GM18505 (cell line): ENCODE results near the gene C20orf96.
A peak's percentile ranks its signal among the peaks of the same experiment; 100 is the strongest.

Experiments
- ATAC-seq: cut with Tn5 transposase; IDR thresholded peaks from one replicate; pipeline ENCODE4 v1.9.1; 2021; ENCODE audit not compliant: unreplicated experiment
- POLR2A ChIP-seq: IDR thresholded peaks from 4 replicates; pipeline ENCODE4 v1.6.1; 2011; ENCODE audit warnings: borderline replicate concordance; ENCODE audit not compliant: insufficient read depth, insufficient read length; ENCODE audit errors: extremely low read depth

The C20orf96 gene

GRCh38 chr20:325045-325888 lies 34.7 kb upstream of the C20orf96 start, which contains the start of gene SOX12:
Gene SOX12 (plus strand): TSS chr20:325552. CDS start chr20:325925, 373 bp downstream.
- TF ChIP-seq POLR2A, result peak; percentile 79
- peak; percentile 71 for ATAC-seq

DNA sequence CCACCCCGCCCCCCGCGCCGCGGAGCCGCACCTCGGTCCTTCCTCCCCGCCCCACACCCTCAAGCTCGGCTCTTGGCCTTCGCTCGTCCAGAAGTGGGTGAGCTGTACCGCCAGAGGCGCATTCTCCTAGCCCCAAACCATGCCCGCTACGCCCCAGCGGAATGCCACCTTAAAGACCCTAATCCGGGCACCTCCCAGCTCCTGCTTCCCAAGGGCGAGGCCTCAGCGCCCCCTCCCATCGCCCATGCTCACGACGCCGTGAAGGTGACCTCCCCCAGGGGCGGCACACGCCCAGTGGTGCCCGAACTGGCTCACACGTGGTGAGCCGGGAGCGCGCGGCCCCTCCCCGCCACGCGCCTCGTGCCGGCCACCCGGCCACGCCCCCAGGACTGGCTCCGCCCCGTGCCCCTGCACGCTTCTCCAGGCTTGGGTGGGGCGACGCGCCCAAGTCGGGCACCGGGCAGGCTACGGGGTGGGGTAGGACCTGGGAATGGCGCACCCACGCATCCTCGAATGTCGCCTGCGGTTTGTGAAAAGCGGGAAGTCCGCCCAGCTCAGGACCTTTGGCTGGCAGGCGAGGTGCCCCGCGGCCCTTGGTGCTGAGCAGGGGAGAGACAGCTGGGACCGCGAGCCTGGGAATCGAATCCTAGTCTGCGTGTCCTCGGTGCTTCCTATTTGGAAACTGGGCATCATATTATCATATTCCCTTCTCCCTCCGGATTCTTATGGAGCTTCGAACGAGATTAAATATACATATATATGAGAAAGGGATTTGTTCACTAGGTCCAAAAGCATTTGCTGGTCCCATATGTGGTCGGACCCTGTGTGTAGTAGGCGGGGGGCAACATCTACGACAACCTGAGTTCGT lies 33.9 kb upstream of the C20orf96 start:
- peak; percentile 55 for TF ChIP-seq POLR2A
- ATAC-seq, result peak; percentile 37

- no peak for TF ChIP-seq POLR2A
- ATAC-seq, result no peak
These were observed 25.9 kb upstream of the C20orf96 start for GRCh38 chr20:316316-317068.

DNA sequence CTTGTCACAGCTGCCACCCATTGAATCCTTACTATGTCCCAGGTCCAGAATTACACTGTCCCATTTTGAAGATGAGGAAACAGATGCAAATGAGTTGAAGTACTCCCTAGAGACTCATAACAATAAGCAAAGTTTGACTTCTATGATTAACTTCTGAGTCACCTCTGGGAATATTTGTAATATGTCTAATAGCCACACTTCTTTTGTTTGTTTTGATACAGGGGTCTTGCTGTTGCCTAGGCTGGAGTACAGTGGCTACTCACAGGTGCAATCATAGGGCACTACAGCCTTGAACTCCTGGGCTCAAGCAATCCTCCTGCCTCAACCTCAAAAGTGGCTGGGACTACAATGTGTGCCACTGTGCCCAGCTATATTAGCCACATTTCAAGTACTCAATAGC lies 23.4 kb upstream of the C20orf96 start:
- no peak for ATAC-seq
- no peak for TF ChIP-seq POLR2A

DNA sequence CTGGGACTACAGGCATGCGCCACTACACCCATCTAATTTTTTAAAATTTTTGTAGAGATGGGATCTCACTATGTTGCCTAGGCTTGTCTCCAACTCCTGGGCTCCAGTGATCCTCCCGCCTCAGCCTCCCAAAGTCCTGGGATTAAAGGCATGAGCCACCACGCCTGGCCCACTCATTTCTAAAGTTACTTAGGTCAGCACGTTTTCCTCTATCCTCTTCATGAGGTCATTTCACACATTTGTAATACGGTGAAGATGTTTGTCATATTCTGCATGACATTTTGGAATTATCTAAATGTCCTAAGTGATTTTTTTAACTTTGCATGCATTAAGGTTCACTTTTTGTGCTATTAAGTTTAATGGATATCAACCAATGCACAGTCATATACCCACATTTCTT lies 22.9 kb upstream of the C20orf96 start:
- ATAC-seq, result no peak
- no peak for TF ChIP-seq POLR2A

GRCh38 chr20:312866-313265 lies 22.3 kb upstream of the C20orf96 start:
- ATAC-seq, result no peak
- no peak for TF ChIP-seq POLR2A

DNA sequence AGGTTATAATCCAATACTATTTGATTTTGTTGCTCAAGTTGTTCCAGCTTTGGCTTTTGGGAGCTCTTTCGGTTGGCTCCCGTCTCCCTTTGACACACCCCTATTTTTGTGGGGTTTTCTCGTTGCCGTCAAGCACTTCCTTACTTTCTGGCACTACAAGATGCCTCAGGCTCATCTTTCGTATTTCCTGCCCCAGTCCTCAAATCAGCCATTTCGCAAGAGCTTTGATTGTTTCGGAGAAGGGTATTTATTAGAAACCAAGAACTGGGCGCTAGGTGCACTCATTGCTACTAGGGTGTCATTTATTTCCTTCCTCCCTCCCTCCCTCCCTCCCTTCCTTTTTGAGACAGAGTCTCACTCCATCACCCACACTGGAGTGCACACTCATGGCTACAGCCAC lies 21.5 kb upstream of the C20orf96 start:
- no peak for ATAC-seq
- no peak for TF ChIP-seq POLR2A

- no peak for ATAC-seq
- TF ChIP-seq POLR2A, result no peak
These were observed 21.1 kb upstream of the C20orf96 start for GRCh38 chr20:311609-312008.

- TF ChIP-seq POLR2A, result no peak
- no peak for ATAC-seq
These were observed 20.1 kb upstream of the C20orf96 start for GRCh38 chr20:310645-311044.

DNA sequence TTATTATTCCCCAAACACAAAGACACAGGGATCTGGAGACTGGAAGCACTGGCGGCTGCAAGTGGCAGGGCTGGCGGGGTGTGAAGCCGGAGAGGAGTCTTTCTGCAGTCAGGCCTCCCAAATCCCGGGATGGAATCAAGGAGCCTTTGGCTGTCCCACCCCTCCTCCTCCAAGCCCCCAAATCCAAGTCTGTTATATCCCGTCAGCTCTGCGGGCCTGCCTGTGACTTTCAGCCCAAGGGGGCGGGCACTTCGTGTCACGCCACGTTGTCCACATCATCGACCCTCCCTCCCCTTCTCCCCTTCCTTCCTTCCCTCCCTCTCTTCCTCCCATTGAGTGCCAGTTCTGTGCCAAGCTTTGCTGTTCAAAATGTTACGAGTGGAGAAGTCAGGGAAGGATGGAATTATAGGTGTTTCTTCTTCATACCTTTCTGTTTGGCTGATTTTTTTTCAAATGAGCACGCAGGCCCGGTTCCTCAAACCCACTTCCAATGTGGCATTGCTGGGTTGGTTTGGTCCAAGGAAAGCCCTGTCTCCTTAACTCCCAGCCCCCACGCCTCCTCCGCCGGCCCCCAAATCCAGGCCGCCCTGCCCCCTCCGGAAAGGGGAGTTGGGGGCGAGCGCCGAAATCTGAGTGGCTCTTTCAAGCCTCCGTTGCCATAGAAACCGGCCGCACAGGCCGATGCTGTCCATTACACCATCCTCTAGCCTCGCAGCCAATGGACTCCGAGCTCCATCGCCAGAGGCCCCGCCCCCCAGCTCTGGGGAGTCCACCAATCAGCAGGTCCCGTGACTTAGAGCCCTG lies 19.5 kb upstream of the C20orf96 start:
- peak; percentile 98 for ATAC-seq
- no peak for TF ChIP-seq POLR2A

DNA sequence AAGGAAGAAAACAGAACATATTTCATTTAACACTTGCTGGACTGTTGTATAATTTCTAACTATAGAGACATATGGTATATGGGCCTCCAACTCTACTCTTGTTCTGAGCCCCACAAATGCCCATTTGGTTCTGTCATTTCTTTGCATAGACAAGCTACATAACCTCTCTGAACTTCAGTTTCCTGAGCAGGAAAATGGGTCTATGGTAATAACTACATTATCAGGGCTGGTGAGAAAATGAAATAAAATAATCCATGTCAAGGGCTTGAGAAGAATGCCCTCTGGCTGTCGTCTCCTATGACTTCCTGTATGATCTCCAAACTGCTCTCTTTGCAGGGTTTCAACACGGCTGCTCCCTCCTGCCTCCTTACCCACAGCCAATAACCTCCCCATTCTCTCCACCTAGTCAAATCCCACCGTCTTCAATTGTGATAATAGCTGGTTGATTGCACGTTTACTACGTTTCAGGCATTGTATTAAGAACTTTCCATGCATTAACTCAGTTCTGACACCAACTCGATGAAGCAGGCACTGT lies 18.8 kb upstream of the C20orf96 start:
- no peak for ATAC-seq
- TF ChIP-seq POLR2A, result no peak

DNA sequence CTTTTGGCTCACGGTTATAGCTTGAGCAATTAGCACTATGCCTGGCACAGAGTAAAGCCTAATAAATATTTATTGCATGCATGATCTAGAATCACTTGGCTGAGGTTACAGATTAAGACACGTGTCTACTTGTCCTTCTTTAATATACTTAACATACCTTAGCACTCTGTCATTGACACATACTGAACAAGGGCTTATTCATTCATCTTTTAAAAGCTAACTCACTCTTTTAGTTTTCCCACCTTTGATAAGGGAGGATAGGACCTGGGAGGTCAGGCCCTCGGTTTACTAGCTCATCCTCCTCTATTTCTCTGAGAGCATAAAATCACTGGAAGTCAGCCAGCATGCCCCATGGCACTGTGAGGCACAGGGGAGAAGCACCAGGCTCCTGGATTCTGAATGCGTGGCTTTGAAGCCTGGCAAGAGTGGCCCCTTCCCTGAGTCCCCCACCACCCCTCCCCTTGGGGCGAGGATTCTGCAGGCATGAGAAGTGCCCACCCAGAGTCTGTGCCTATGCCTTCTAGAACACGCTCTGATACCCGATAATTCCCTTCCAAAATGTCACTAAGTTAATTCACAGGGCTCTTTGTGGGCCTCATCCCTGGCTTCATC lies 18.0 kb upstream of the C20orf96 start:
- no peak for TF ChIP-seq POLR2A
- no peak for ATAC-seq
